Osteoblast (primary cell): Measurements from ENCODE around the gene UPP1. TPM values are rescaled to one million over a fixed set of nuclear protein-coding genes. Genes with fewer than 3 reads are reported as not detected.
A peak's percentile ranks its signal among the peaks of the same experiment; 100 is the strongest.

Source experiments
- DNase-seq: peaks from one replicate; pipeline ENCODE4 v3.0.0; 2011; ENCODE audit warnings: low spot score, mixed read lengths; ENCODE audit not compliant: insufficient read length; ENCODE audit errors: missing footprints
- H2AFZ ChIP-seq: 2 replicates; pipeline ENCODE4 v1.6.0; 2011; ENCODE audit warnings: mild to moderate bottlenecking, low read length
- H3K27ac ChIP-seq: 2 replicates; pipeline ENCODE4 v1.5.1; 2011; ENCODE audit warnings: mild to moderate bottlenecking, low read depth, low read length, moderate library complexity
- H3K27me3 ChIP-seq: 2 replicates; pipeline ENCODE4 v1.6.0; 2012; ENCODE audit warnings: mild to moderate bottlenecking, control low read depth, inconsistent platforms, low read length, moderate library complexity; ENCODE audit not compliant: insufficient read depth
- H3K36me3 ChIP-seq: 2 replicates; pipeline ENCODE4 v1.5.1; 2011; ENCODE audit warnings: mild to moderate bottlenecking, low read length, control low read depth, moderate library complexity; ENCODE audit not compliant: insufficient read depth
- H3K4me1 ChIP-seq: 2 replicates; pipeline ENCODE4 v1.5.1; 2011; ENCODE audit warnings: mild to moderate bottlenecking, low read length, control low read depth, moderate library complexity; ENCODE audit not compliant: insufficient read depth
- H3K4me2 ChIP-seq: 2 replicates; pipeline ENCODE4 v1.6.0; 2011; ENCODE audit warnings: mild to moderate bottlenecking, low read length; ENCODE audit not compliant: insufficient read depth
- H3K4me3 ChIP-seq: fragments of 200-600 bp; sonication (generic); 3 replicates; pipeline ENCODE4 v1.5.1; 2012; ENCODE audit warnings: mild to moderate bottlenecking, low read length, inconsistent platforms; ENCODE audit not compliant: insufficient read depth
- H3K79me2 ChIP-seq: 2 replicates; pipeline ENCODE4 v1.6.0; 2012; ENCODE audit warnings: mild to moderate bottlenecking, low read length, control low read depth, inconsistent platforms; ENCODE audit not compliant: insufficient read depth
- H3K9me3 ChIP-seq: 2 replicates; pipeline ENCODE4 v1.5.1; 2011; ENCODE audit warnings: low read depth, low read length, control low read depth
- H4K20me1 ChIP-seq: 2 replicates; pipeline ENCODE4 v1.6.0; 2012; ENCODE audit warnings: mild to moderate bottlenecking, low read length, control low read depth; ENCODE audit not compliant: insufficient read depth
- CTCF ChIP-seq: IDR thresholded peaks from 2 replicates; pipeline ENCODE4 v1.5.1; 2011; ENCODE audit warnings: mild to moderate bottlenecking, low read depth, low read length, moderate library complexity; ENCODE audit errors: extremely low read depth
- total RNA-seq: library from RNA; depleted of rRNA; stranded (reverse); fragments of >200 nt; gene quantifications from 2 replicates; pipeline ENCODE4 v1.2.3, GENCODE V29; 2012

UPP1 gene
- total RNA-seq, 1 donor, result 35.5 TPM

DNA sequence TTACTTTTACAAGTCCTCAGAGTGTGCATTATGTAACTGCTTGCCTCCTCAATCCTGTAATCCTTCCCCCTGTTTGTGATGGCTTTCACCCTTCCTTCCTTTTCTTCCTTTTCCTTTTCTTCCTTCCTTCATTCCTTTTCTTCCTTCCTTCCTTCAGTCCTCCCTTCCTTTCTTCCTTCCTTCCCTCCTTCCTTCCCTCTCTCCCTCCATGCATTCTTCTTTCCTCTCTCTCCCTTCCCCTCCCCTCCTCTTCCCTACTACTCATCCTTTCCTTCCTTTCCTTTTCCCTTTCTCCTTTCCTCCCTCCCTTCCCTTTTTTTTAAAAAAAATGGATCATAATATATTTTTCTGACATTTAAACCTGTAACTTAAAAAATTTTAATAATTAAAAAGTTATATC is 60.0 kb downstream of the UPP1 start:
- Histone ChIP-seq H3K27me3 (peaks cover 6% of the 10 kb centered on the region), H3K4me1 (no peaks in the 10 kb centered on the region), H3K9me3 (no peaks in the 10 kb centered on the region), H3K4me2 (no peak overlapping the region), H3K79me2 (no peaks in the 10 kb centered on the region), H4K20me1 (no peaks in the 10 kb centered on the region), H2AFZ (no peak overlapping the region), H3K36me3 (no peaks in the 10 kb centered on the region), H3K4me3 (no peak overlapping the region), H3K27ac (no peak overlapping the region)
- TF ChIP-seq CTCF, result no peak
- DNase-seq, result no peak

- H3K27ac ChIP-seq, result no peak overlapping the region
- peaks cover 6% of the 10 kb centered on the region for H3K27me3 ChIP-seq
- H3K4me3 ChIP-seq, result no peak overlapping the region
- no peaks in the 10 kb centered on the region for H4K20me1 ChIP-seq
- no peak for TF ChIP-seq CTCF
- H2AFZ ChIP-seq, result no peak overlapping the region
- no peaks in the 10 kb centered on the region for H3K9me3 ChIP-seq
- DNase-seq, result no peak
- H3K4me2 ChIP-seq, result no peak overlapping the region
- no peaks in the 10 kb centered on the region for H3K4me1 ChIP-seq
- H3K79me2 ChIP-seq, result no peaks in the 10 kb centered on the region
- no peaks in the 10 kb centered on the region for H3K36me3 ChIP-seq
These were observed 61.0 kb downstream of the UPP1 start for GRCh38 chr7:48150086-48150485.

GRCh38 chr7:48154792-48155413 is 65.8 kb downstream of the UPP1 start:
- H3K4me3 ChIP-seq, result no peak overlapping the region
- no peak for DNase-seq

More at GRCh38 chr7:48154792-48155413, 65.8 kb downstream of the UPP1 start:
- Histone ChIP-seq H3K4me2 (no peak overlapping the region), H3K36me3 (no peaks in the 10 kb centered on the region), H3K9me3 (no peaks in the 10 kb centered on the region), H2AFZ (no peak overlapping the region), H3K27me3 (no peaks in the 10 kb centered on the region), H3K4me1 (peaks cover 9% of the 10 kb centered on the region), H4K20me1 (no peaks in the 10 kb centered on the region), H3K79me2 (no peaks in the 10 kb centered on the region), H3K27ac (no peak overlapping the region)
- TF ChIP-seq CTCF, result peak; percentile 84

Other genes with a start within 250 kb of the UPP1 start
- under 0.01 TPM in 2 replicates for gene PKD1L1, start 140.8 kb upstream of the UPP1 start, total RNA-seq
- 17.1 and 19.9 TPM in 2 replicates for gene HUS1, start 109.7 kb upstream of the UPP1 start, total RNA-seq
- not detected in 2 replicates for gene SUN3, start 60.2 kb upstream of the UPP1 start, total RNA-seq
- under 0.01 TPM in 2 replicates for gene C7orf57, start 53.7 kb upstream of the UPP1 start, total RNA-seq
- 3.6 and 4.4 TPM in 2 replicates for gene ABCA13, start 82.2 kb downstream of the UPP1 start, total RNA-seq